Stimulated activated CD8-positive, alpha-beta memory T cell treated with anti-CD3 and anti-CD28 coated beads, Interleukin-15, amount 100 ng/mL, for 4 hours (primary cell): Measurements from ENCODE around the gene PNMA6F.
"Not testable (repeated sequence)": the region's sequence is repeated elsewhere in the genome, so short reads cannot be mapped to it uniquely, and the experiment has no call there.

Experiments
- DNase-seq, 2 donors: peaks; one replicate each; pipeline ENCODE4 v3.0.0-alpha.2; 2020; ENCODE audit warnings: low read depth in 2 of 2

PNMA6F gene

DNA sequence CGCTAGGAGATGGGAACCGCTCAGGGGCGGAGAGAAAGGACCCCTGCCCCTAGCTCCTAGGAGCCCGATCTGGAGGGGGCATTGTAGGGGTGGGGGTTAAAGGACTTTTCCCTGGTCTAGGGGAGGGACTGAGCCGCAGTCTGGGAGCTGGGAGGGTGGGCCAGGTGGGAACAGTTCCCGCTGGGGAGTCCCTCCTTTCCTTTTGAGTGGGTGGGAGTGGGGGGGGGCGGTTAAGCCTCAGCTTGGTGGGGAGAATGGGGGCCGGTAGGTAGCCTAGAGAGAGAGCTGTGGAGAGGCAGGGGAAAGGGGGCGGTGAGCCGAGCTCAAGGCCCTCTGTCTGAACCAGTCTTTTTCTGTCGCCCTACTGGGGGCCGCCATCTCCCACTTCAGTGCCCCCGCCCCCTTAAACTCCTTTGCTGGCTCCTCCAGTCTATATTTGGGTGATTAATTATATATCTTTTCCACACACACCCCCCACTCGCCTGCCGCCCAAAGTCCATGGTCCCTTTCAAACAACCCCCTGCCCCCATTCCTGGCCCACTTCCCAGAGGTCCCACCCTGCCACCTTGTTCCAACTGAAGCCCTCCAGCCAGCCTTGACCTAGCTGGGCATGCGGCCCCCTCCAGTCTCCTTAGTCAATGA, 13.2 kb upstream of the PNMA6F start:
- DNase-seq = no peak

DNA sequence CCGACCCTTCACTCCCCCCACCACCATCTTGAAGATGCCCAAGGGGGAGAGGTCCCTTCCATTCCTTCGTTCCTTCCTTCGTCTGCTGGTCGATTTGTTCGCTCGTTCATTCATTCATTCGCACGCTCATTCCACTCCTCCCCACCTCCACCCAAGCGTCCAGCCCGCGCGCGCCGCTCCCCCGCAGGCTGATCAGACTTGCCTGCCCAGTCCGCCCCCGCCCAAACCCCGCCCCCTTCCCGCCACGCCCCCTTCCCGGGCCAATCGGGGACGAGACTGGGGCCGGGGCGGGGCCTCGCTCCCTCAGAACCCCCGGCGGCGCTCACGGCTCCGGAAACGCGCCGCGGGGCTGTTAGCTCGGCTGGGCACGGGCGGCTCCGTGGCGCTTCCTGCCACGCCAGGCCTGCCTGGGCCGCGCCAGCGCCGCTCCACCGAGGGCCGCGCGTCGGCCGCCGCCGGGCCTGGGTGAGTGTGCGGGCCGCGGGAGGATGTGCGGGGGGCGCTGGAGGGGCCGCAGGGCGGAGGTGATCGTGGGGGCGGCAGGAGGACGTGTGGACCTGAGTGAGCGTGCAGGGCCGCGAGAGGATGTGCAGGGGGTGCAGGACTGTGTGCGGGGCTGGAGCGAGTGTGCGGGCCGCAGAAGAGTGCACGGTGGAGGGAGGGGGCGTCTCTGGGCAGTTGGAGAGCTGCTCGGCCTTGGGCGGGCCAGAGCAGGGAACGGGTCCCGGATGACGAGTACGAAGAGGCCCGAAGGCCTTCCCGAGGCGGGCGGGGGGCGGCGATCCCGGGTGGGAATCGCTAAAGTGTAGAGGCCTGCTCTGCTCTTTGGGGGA, 12.5 kb upstream of the PNMA6F start, which contains the start of gene ZNF275:
TSS of gene ZNF275 (plus strand) at position 333 of the 833 bp plus-strand sequence. CDS start 2,527 bp downstream, outside the sequence.
- DNase-seq = peak; percentile 52 to 67

DNA sequence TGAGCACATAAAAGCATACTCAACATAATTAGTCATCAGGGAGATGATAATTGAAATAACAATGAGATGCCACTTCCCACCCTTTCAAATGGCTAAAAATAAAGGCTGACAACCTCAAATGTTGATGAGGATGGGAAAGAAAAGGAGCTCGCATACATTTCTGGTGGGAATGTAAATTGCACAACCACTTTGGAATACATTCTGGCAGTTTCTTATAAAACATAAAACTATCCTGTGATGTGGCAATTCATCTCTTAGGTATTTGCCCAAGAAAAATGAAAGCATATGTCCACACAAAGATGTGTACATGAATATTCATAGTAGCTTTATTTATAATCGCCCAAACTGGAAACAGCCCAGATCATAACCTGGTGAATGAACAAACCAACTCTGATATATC, 11.7 kb upstream of the PNMA6F start:
- DNase-seq = no peak

DNA sequence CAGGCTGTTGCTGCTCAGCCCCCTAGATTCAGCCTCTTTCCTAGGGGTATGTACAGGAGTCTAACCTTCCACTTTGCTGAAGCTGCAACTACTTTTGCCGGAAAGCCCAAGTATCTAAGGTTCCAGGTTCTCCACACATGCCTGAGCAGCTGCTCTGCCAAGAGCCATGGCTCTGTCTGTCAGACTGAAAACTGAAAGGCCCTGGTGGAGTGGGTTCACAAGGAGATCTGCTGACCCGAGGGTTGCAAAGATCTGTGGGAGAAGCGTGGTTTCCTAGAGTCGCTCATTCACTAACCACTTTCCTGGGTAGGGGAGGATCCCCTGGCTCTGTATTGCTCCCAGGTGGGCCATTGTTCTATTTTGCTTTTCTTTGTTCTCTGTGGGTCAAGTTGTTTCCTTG, 6.0 kb upstream of the PNMA6F start:
- no peak for DNase-seq

DNA sequence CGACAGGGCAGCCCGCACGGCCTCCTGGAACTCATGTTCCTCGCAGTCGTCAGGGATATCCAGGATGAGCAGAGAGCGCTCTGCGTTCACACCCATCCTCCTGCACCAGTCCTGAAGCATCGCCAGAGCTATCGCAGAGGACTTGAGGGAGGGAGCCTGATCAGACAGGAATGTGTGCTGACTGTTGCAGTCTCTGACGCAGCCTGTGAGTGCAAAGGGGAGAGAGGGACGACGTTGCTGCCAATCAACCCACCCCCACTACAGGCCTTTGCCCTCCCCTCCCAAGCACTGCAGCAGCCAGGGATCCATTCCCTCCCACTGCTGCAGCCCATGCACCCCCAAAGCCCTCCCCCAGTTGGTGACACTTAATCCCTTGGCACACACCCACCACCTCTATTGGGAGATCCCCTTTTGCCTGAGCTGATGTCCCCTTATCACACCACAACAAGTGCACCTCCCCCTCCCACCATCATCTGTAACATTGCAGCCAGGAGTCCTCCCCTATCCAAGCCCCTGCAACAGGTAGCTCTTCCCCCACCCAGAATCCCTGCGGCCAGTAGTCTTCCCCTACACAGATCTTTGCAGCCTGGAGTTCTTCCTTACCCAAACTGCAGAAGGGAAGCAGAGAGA, 897 bp downstream of the PNMA6F start:
- DNase-seq = no peak

DNA sequence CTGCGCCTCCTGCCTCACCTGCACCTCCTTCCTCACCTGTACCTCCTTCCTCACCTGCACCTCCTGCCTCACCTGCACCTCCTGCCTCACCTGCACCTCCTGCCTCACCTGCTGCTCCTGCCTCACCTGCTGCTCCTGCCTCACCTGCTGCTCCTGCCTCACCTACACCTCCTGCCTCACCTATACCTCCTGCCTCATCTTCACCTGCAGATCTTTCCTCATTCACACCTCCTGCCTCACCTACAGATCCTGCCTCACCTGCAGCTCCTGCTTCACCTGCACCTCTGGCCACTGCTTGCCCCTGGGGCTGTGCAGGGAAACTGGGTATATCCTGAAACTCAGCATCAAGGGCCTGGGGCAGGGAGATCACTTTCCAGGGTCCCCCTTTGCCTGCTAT, 1.5 kb downstream of the PNMA6F start:
- DNase-seq = not testable (repeated sequence)

DNA sequence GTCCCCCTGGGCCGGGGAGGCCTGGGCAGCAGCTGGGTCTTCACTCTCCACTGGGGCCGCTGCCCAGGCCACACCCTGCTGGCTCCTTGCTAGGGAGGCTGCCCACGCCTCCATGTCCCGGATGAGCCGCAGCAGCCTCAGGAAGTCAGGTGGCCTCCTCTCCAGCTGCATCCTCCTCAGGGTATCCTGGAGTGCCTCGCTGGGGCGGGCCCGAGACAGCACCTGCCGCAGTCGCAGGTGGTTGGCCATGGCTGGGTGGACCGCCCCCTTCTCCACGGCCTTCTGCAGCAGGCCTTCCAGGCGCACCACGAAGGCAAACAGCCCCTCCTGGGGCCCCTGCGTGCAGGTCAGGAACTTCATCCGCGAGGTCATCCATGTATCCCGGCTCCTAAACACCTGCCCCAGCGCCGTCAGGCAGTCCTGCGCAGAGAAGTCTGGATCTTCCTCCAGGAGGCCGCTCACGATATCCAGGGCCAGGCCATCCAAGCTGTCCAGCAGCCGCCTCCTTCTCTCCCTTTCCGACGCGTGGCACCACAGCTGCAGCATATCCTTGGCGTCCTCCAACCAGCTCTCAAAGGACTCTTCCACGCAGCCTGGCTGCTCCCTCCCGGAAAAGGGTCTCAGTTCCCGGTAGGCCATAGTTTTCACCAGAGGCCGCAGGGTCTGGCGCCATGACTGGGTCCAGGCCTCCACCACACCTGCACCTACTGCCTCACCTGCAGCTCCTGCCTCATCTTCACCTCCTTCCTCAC, 2.1 kb downstream of the PNMA6F start:
- no peak for DNase-seq

DNA sequence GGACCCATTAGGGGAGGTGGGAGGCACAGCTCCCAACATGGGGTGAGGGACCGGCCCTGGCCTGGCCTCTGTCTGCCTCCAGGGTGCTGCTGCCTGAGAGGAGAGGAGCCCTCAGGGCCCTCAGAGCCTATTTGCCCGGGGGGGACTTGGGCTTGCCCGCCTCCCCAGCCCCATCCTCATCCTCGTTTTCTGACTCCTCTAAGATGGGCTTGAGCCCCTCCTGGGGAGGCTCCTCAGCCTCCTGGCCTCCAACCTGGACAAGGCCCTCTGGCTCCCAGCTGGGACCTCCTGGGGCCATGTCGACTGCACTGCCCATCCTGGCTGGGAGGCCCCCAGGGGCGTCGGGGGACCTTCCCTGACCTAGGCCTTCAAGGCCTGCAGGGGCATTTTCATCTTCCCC, 2.8 kb downstream of the PNMA6F start:
- DNase-seq = no peak

DNA sequence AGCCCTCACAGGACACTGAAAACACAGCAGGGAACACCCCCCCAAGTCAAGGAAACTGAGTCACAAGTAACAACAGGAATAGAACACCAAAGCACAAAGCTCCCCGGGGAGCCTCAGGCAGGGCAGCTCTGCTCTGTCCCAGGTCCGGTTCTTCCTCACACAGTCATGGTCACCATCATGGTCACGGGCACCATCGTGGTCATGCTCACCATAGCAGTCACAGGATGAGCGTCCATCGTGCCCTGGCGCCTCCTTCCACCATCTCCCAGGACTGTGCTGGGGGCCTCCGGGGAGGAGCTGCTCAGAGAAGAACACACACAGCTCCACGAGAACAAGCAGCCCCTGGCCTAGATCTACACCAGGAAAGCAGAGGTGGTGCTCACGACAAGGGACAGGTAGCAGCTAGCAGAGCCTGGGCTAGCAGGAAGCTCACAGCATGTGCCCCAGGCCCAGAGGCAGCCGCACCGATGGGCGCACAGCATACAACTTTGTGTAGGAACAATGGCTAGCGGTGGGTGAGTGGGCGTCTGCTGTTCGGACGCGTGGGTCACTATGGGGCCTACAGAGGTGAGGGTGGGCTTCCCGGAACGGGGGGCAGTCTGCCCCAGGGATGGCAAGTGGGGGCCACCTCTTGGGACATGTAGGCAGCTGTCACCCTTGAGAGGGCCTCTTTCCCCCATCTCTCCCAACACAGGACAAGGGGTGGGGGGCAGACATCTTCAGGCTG, 3.4 kb downstream of the PNMA6F start:
- DNase-seq = no peak

DNA sequence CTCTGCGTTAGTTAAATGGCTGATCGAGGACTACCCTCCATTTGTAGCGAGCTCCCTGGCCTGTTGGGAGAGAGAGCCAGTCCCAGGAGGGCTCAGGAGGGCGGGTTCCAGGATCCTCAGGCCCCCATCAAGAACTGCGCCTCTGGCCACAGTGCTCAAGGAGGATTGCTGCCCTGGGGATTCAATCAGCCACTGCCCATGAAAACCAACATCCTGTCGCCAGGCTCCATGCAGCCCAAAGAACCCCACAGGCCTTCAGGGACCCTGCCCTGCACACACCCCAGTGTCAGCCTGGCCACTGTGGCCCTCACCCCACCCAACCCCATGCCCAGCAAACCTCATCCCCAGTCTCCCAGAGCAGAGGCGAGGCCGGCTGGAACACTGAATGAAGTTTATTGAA, 4.3 kb downstream of the PNMA6F start:
- no peak for DNase-seq

DNA sequence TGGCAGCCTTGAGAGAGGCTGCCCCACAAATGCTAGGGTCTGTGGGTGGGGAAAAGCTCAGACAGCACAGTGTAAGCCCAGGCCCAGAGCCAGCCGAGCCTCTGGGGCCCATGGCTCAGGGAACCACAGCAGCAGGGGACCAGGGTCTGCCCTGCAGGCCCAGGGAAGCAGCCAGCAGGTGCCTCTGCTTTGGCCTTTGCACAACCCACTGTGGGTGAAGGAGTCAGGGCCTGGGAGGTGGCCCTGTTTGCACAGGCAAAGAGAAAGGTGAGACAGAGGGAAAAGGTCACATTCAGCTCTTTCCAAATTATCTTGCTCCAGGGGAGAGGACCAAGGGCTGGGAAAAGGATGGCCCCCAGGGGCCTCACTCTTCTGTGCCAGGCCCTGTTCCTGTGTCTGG, 8.7 kb downstream of the PNMA6F start:
- no peak for DNase-seq

DNA sequence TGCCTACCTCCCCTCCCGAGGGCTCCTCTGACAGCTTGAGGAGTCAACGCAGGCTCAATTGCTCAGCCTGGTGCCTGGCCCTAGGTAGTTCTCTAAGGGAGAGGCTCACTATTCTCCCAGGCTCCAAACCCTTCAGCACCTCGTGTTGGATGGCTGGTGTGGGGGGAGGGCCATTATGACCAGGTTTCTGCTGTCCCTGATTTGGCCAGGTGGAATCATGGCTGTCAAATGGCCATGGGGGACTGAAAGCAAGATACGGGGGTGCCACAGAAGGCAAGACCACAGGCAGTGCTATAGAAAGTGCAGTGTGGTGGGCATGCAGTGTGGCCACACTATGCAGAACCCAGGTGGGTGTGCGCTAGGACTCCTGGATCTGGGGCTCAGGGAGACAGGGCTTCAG, 9.5 kb downstream of the PNMA6F start:
- no peak for DNase-seq

DNA sequence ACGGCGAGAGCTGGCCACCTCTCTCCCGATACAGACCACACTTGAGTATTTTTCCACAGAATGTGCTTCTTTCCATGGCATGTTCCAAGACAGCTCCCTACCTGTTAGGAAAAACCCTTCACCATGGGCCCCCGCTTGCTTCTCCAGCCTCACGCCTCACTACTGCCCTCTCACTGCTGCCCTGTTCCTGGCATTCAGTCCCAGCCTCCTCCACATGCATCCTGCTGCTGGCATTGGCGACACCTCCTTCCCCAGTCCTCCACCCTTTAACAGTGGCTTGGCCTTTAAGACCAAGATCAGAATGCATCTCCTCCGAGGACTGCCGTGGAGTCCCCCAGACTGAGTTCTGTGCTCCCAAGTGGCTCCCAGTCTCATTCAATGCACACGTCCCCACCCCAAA, 10.7 kb downstream of the PNMA6F start:
- DNase-seq = no peak

DNA sequence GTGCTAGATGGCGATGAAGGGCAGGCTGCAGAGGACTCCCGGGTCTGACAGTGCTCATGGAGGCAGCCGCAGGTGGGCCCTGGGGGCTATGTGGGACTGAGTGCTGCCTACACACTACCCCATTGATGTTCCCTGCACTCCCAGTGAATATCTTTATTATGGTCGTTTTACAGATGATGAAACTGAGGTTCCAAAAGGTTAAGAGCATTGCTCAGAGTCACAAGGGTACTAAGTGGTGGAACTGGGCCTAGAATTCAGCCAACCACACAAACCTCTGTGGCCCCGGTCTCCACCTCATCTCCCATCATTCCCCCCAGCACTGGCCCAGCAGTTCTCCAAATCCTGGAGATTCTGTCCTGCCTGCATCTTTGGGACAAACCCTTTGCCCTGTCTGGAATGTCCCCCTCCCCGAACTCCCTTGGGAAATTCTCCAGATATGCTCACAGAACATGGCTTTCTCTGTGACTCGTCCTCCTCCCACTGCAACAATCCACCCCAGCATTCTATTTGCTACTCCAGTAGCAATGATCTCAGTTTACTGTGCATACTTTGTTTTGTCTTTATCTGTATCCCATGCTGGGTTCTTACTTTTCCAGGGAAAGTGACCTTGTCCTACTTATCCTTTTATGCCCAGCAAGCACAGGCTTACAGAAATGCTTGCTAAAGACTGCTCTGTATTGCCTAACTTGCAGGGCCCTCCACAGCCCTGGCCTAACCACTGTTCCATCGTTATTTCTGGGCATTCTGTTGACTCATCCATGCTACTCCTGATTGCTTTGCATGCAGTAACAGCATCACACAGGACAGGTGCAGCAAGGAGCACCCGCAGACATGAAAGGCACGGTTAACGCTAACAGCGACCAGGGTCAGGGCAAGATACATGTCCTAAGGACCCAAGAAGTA, 14.0 kb downstream of the PNMA6F start:
- DNase-seq = no peak

DNA sequence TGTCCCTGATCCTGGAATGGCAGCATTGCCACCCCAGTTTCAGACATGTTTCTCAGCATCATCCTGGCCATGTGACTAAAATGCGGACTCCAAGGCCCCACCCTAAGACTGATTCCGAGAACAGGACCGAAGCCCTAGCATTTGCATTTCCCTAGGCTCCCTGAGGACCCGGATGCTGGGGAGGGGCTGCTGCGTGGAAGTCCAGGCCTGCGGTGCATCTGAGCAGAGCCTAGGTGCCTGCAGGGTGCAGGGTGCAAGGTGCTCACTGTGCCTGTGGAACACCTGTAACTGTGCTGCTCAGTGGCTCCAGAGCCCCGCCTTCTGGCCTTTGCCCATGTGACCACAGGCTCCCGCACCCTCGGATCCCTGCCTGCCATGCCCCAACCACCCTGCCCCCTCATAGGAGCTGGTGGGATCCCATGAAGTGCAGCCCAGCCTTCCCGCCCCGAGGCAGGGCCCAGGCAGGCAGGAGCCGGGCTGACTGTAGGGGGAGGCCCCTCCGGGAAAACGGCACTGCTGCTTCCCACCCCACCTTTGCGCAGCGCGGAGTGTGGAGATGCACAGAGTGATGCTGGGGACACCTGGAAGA, 14.9 kb downstream of the PNMA6F start:
- no peak for DNase-seq

DNA sequence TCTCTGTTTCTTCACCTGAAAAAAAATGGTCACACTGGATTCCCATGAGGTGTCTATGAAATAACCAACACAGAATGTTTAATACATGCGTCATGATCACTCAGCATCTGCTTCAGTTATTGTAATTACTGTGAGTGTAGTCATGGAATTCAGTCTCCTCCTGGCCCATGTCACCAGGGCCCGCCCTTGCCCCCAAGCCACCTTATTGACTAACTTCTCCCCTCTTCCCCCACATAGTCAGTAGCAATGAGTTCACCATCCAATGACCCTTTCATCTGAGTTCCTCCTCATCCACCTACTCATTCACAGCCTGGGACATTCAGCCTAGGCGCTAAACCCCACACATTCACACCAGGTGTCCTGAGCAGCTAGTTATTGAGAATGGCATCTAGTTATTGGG, 15.6 kb downstream of the PNMA6F start:
- no peak for DNase-seq

DNA sequence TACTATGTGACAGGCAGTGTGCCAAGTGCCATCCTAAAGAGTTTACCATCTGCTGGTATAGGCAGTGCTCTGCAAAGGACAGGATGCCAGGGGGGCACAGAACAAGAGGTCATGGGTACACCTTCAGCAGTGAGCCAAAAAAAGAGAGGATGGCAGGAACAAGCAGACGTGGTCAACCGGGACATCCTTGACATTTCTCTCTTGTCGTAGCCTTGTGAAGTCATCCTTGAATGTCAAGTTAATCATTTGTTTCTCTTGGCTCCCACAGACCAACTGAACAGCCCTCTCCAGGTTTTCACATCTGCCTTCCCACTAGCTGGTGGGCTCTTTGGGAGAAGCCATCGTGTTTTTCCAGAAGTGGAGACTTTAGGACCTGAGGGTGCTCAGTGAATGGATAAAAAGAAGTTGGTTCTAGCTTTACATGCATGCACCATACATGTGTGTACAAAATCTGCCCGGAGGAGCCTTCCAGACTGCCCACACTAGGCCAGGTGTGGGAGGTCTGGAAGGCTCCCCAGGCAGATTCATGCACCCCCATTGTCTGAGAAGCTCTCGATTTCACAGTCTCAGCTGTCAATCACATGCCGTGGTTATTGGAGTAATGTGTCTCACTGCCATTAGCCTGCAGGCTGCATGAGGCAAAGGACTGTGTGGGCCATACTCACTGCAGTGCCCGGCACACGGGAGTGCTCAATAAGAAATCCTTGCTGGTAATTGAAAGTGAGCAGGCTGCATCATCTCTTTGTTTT, 16.4 kb downstream of the PNMA6F start:
- DNase-seq = no peak

DNA sequence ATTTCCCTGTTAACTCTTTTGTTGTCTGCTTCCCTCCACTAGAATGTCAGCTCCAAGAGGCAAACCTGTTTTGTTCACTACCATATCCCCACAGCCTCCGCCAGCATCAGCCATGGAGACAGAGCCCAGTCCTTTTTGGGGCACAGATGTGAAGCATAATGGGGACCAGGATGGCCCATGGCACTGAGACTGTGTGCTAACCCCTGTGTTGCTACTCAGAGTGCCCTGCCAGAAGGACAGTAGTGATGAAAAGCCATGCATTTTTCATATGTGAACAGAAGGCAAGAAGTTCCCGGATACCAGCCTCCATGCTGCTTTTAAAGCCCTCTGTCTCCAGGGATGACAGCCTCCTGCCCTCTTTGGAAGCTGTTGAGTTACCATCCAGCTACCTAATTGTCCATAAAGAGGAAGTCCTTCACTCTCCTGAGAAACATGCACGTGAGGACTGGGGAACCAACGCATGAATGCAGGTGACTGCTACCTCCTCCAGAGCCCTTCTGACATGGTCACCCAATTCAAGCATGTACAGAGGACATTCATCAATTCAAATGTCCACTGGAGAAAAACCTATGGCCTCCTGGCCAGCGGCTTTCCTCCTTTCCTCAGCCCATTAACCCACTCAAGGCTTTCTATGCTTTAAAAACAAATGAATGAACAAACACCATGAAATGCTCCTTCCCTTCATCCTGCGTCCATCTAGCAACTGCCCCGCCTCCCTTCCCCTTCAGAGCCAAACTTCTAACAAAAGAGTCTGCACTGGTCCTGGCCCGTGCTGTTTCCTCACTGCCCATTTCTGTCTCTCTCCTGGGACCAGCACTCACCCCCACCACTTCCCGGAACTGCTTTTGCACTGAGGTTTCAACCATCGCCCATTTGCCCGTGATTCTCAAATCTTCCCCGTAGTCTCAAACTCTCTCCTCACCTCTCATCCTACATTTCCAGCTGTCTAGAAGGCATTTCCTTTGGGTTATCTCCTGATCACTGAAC, 18.0 kb downstream of the PNMA6F start:
- no peak for DNase-seq
